Glutamatergic neuron (in vitro differentiated cells): ENCODE measurements around the gene LDLRAD1. TPM values are rescaled to one million over a fixed set of nuclear protein-coding genes. Genes with fewer than 3 reads are reported as not detected.
"Not testable (repeated sequence)": the region's sequence is repeated elsewhere in the genome, so short reads cannot be mapped to it uniquely, and the experiment has no call there.

Experiments used
- DNase-seq: peaks from one replicate; pipeline ENCODE4 v3.0.0; 2022
- H3K27ac Mint-ChIP-seq: one replicate; pipeline ENCODE4 v1.8.0; 2020; ENCODE audit warnings: mild to moderate bottlenecking, mixed read lengths, inconsistent platforms; ENCODE audit not compliant: unreplicated experiment
- H3K27me3 Mint-ChIP-seq: one replicate; pipeline ENCODE4 v1.8.0; 2020; ENCODE audit warnings: mild to moderate bottlenecking, moderate library complexity, mixed read lengths, inconsistent platforms; ENCODE audit not compliant: unreplicated experiment
- H3K36me3 Mint-ChIP-seq: one replicate; pipeline ENCODE4 v1.8.0; 2020; ENCODE audit warnings: mild to moderate bottlenecking, mixed read lengths, inconsistent platforms; ENCODE audit not compliant: unreplicated experiment
- H3K4me1 Mint-ChIP-seq: one replicate; pipeline ENCODE4 v1.8.0; 2020; ENCODE audit warnings: mild to moderate bottlenecking, low read depth, mixed read lengths, inconsistent platforms; ENCODE audit not compliant: unreplicated experiment
- H3K4me3 Mint-ChIP-seq: one replicate; pipeline ENCODE4 v1.8.0; 2020; ENCODE audit warnings: mild to moderate bottlenecking, mixed read lengths, inconsistent platforms; ENCODE audit not compliant: unreplicated experiment
- H3K9me3 Mint-ChIP-seq: one replicate; pipeline ENCODE4 v1.8.0; 2020; ENCODE audit warnings: mild to moderate bottlenecking, moderate library complexity, mixed read lengths, inconsistent platforms; ENCODE audit not compliant: unreplicated experiment
- total RNA-seq: library from RNA; stranded (reverse); fragmentation: NEBNext Ultra II Directional; extraction: Animal tissue kit (Norgen Biotek cat#: 25700); gene quantifications from one replicate; pipeline ENCODE4 v1.2.1, GENCODE V29; 2021; ENCODE audit not compliant: unreplicated experiment
- TF ChIP-seq, protein P1 (sequence below): fragments of 200-600 bp; sonication (generic); IDR thresholded peaks from one replicate; pipeline ENCODE4 v1.5.0; 2021; ENCODE audit not compliant: partially characterized antibody, unreplicated experiment

The LDLRAD1 gene
- total RNA-seq, 1 donor from 2014 or later = not detected

DNA sequence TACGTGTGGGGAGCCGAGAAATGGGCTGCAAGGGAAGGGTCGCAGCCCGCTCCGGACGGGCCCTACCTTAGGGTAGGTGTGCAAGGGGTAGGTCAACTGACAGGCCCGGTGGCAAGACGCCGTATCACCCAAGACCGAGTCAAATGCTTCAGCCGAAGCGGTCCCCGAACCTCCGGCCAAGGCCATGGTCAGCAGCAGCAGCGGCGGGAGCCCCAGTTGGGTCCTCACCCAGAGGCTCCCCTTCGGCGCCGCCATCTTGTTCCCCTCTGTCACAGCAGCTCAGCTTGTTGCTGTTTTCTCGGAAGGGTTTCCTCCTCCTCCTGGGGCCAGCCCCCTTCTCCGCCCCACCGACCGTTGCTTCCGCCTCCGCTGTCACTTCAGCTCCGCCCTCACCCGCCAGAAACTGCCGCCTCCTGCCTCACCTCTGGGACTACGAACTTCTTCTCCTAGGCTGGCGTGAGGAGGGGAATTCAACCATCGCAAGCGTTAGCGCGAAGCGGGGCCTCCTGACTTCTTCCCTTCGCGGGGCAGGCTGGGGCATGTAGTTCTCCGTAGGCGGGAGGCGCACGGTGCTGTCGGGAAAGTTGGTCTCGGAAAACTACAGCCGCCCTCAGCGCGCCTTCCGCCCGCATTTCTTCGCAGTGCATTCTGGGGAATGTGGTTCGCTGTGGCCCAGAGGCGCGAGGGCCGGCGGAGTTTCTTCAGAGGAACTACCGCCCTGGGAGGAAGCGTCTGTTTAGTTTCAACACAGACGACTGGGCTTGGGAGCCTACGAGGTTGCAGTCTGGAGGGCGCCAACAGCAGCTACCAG is 35.2 kb upstream of the LDLRAD1 start, which contains the start of the genes TCEANC2 and TMEM59:
TCEANC2 (plus strand) TSS at position 675 of the 811 bp plus-strand sequence. CDS start 815 bp downstream, outside the sequence.
TMEM59 (minus strand) TSS at position 271 of the 811 bp plus-strand sequence; CDS start at position 255, 16 bp downstream.
- no peak within 1 kb of the TSS for H3K4me3 Mint-ChIP-seq
- peak; percentile 97 for DNase-seq
- no peak within 1 kb of the TSS for H3K27ac Mint-ChIP-seq
- TF ChIP-seq, protein P1, sequence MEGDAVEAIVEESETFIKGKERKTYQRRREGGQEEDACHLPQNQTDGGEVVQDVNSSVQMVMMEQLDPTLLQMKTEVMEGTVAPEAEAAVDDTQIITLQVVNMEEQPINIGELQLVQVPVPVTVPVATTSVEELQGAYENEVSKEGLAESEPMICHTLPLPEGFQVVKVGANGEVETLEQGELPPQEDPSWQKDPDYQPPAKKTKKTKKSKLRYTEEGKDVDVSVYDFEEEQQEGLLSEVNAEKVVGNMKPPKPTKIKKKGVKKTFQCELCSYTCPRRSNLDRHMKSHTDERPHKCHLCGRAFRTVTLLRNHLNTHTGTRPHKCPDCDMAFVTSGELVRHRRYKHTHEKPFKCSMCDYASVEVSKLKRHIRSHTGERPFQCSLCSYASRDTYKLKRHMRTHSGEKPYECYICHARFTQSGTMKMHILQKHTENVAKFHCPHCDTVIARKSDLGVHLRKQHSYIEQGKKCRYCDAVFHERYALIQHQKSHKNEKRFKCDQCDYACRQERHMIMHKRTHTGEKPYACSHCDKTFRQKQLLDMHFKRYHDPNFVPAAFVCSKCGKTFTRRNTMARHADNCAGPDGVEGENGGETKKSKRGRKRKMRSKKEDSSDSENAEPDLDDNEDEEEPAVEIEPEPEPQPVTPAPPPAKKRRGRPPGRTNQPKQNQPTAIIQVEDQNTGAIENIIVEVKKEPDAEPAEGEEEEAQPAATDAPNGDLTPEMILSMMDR = no peak
- H3K9me3 Mint-ChIP-seq = peaks cover 3% of the 10 kb centered on the region
- peaks cover 17% of the 10 kb centered on the region for H3K4me1 Mint-ChIP-seq
- no peaks in the 10 kb centered on the region for H3K36me3 Mint-ChIP-seq
- H3K27me3 Mint-ChIP-seq = peaks cover 6% of the 10 kb centered on the region

DNA sequence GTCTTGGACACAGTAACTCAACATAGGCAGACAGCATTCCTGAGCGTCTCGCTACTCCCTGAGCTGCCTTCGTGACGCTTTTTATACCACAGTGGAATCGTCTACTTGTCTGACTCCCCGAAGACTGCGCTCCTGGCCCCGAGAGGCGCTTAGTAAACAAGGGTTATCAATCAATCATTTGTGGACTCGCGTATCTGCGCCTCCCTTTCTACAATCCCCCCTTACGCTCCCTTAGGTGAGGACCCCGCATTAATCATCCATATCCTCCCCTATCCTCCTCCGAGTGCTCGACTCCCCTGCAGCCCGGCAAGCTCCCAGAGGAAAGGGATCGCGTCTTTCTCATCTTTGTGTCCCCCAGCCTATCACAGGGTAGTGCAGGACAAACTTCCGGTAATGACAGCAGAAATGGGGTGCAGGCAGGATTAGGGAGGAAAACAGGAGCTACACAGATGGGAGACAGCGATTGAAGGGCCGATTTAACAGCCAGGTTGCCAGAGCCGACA is 34.5 kb upstream of the LDLRAD1 start:
- DNase-seq = peak; percentile 55
- peaks cover 3% of the 10 kb centered on the region for H3K9me3 Mint-ChIP-seq
- no peak overlapping the region for H3K27ac Mint-ChIP-seq

DNA sequence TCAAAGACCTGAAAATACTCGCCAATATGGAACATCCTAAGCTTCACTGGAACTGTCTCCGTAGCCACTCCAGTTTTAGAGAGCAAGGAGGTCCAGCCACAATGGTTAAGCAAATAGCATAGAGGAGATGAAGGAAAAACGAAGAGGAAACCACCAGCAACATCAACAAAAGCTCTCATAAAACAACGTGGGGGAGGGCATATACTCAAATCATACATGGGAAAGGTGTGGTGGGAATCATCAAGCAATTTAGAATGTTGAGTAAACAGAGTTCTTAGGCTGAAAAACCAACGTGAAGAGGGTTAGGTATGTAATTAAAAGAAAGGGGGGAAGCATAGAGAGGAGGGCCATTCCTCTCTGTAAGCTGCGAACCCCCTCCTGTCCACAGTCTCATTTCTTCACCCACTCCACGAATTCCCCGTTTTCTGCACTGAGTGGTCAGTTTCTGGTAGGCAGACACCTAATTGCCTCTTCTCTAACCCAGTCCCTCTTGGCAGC is 34.0 kb upstream of the LDLRAD1 start:
- Mint-ChIP-seq H3K36me3 (no peaks in the 10 kb centered on the region), H3K4me3 (no peak overlapping the region), H3K9me3 (peaks cover 3% of the 10 kb centered on the region), H3K27me3 (peaks cover 3% of the 10 kb centered on the region), H3K4me1 (peaks cover 23% of the 10 kb centered on the region), H3K27ac (no peak overlapping the region)
- DNase-seq = no peak
- TF ChIP-seq, protein P1 = no peak

More for the DNA sequence above, 34.5 kb upstream of the LDLRAD1 start:
- Mint-ChIP-seq H3K27me3 (peaks cover 5% of the 10 kb centered on the region), H3K36me3 (no peaks in the 10 kb centered on the region), H3K4me3 (no peak overlapping the region), H3K4me1 (peaks cover 18% of the 10 kb centered on the region)
- TF ChIP-seq, protein P1 = no peak

DNA sequence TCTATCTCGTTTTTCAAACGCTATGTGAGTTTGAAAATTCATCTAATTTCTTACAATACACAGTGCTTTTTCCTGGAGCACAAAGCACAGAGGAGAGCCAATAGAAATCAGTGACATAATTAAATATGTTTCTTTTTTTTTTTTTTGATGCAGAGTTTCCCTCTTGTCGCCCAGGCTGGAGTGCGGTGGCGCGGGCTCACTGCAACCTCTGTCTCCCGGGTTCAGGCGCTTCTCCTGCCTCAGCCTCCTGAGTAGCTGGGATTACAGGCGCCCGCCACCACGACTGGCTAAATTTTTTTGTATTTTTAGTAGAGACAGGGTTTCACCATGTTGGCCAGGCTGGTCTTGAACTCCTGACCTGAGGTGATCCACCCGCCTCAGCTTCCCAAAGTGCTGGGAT is 32.4 kb upstream of the LDLRAD1 start:
- H3K4me1 Mint-ChIP-seq = peaks cover 21% of the 10 kb centered on the region
- not testable (repeated sequence) for H3K4me3 Mint-ChIP-seq, H3K9me3 Mint-ChIP-seq, H3K36me3 Mint-ChIP-seq, H3K27me3 Mint-ChIP-seq, DNase-seq, H3K27ac Mint-ChIP-seq

DNA sequence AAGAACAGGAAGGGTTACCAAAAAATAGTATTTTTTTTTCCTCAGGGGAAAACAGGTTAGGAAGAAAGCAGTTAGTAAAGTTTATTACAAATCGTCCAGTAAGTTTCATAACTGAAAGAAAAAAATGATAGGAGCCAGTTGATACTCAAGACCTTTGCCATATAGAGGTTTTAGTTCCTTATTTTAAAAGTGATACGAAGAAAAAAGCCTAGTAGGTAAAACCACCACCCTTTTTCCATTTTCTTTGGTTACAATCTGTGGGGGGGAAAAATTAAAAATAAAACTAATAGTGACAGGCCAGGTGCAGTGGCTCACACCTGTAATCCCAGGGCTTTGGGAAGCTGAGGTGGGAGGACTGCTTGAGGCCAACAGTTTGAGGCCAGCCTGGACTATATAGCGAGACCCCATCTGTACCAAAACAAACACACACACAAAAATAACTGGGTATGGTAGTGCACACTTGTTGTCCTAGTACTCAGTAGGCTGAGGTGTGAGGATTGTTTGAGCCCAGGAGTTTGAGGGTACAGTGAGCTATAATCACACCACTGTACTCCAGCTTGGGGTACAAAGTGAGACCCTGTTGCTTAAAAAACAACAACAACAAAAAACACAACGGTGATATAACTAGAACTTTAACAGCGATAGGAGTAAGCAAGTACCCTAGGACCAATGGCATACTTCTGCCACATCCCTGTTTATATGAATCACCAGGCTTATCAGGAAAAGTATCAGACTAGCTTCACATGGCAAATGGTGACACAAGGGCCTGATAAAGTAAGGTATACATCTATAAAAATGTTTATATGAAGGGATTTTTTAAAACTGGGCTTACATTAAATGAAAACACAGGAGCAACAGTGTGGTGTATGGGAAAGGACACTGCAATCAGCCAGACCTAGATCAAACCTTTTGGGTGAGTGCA is 29.7 kb upstream of the LDLRAD1 start:
- H3K36me3 Mint-ChIP-seq = no peaks in the 10 kb centered on the region
- no peak for DNase-seq
- no peaks in the 10 kb centered on the region for H3K9me3 Mint-ChIP-seq
- no peak overlapping the region for H3K4me3 Mint-ChIP-seq
- peaks cover 2% of the 10 kb centered on the region for H3K27me3 Mint-ChIP-seq
- TF ChIP-seq, protein P1 = no peak
- H3K4me1 Mint-ChIP-seq = peaks cover 12% of the 10 kb centered on the region
- H3K27ac Mint-ChIP-seq = no peak overlapping the region
